Liver (tissue), 9 donors: ENCODE measurements around the gene DAO. TPM values are rescaled to one million over a fixed set of nuclear protein-coding genes. Genes with fewer than 3 reads are reported as not detected.

Source experiments
- DNase-seq: peaks from one replicate; pipeline ENCODE4 v3.0.0-alpha.2; 2017; ENCODE audit warnings: low spot score
- H3K27ac ChIP-seq, 2 donors: one replicate each; pipeline ENCODE4 v1.7.0; 2013; ENCODE audit warnings: inconsistent platforms in 2 of 2, low read length in 2 of 2, control low read depth in 1 of 2, low read depth in 1 of 2, mild to moderate bottlenecking in 1 of 2
- H3K27me3 ChIP-seq, 4 donors: one replicate each; pipeline versions ENCODE4 v1.6.1 to v1.7.0; 2013; ENCODE audit warnings: low read length in 3 of 4, inconsistent platforms in 1 of 4, mild to moderate bottlenecking in 1 of 4, moderate library complexity in 1 of 4; ENCODE audit not compliant: control insufficient read depth in 4 of 4, insufficient read depth in 4 of 4
- H3K36me3 ChIP-seq, 4 donors: one replicate each; pipeline versions ENCODE4 v1.6.1 to v1.7.0; 2013; ENCODE audit warnings: low read length in 3 of 4, mild to moderate bottlenecking in 3 of 4, low read depth in 1 of 4, moderate library complexity in 1 of 4; ENCODE audit not compliant: control insufficient read depth in 4 of 4, insufficient read depth in 3 of 4
- H3K4me1 ChIP-seq, 4 donors: one replicate each; pipeline versions ENCODE4 v1.6.1 to v1.7.0; 2013; ENCODE audit warnings: low read length in 3 of 4, mild to moderate bottlenecking in 3 of 4, moderate library complexity in 1 of 4; ENCODE audit not compliant: control insufficient read depth in 4 of 4, insufficient read depth in 4 of 4
- H3K4me3 ChIP-seq, 3 donors: one replicate each; pipeline versions ENCODE4 v1.6.1 to v1.7.0; 2013; ENCODE audit warnings: low read length in 3 of 3, control low read depth in 1 of 3, low read depth in 1 of 3, mild to moderate bottlenecking in 1 of 3
- H3K9ac ChIP-seq, 2 donors: one replicate each; pipeline ENCODE4 v1.7.0; 2013; ENCODE audit warnings: low read length in 2 of 2, mild to moderate bottlenecking in 2 of 2, moderate library complexity in 2 of 2, control low read depth in 1 of 2, low read depth in 1 of 2
- H3K9me3 ChIP-seq, 4 donors: one replicate each; pipeline versions ENCODE4 v1.6.1 to v1.7.0; 2013; ENCODE audit warnings: low read length in 3 of 4; ENCODE audit not compliant: control insufficient read depth in 4 of 4
- FOXA2 ChIP-seq: IDR thresholded peaks from 2 replicates; pipeline ENCODE4 v1.6.1; 2016; ENCODE audit warnings: antibody characterized with exemption
- GABPA ChIP-seq, 2 donors: IDR thresholded peaks in 1 of 2; conservative IDR thresholded peaks in 1 of 2; 2 replicates each; pipeline ENCODE4 v1.6.1; 2016; ENCODE audit warnings: antibody characterized with exemption in 2 of 2, mild to moderate bottlenecking in 1 of 2, moderate library complexity in 1 of 2
- HNF4A ChIP-seq, 2 donors: conservative IDR thresholded peaks; 2 replicates each; pipeline ENCODE4 v1.6.1; 2016; ENCODE audit warnings: antibody characterized with exemption in 2 of 2, mild to moderate bottlenecking in 2 of 2
- HNF4G ChIP-seq: IDR thresholded peaks from 2 replicates; pipeline ENCODE4 v1.6.1; 2016; ENCODE audit warnings: antibody characterized with exemption
- JUND ChIP-seq, 2 donors: IDR thresholded peaks; 2 replicates each; pipeline ENCODE4 v1.6.1; 2016; ENCODE audit warnings: antibody characterized with exemption in 2 of 2
- RAD21 ChIP-seq, 2 donors: IDR thresholded peaks; 2 replicates each; pipeline ENCODE4 v1.6.1; 2016; ENCODE audit warnings: antibody characterized with exemption in 2 of 2, mild to moderate bottlenecking in 2 of 2
- RXRA ChIP-seq, 2 donors: IDR thresholded peaks; 2 replicates each; pipeline ENCODE4 v1.6.1; 2017 to 2018; ENCODE audit warnings: antibody characterized with exemption in 2 of 2, mild to moderate bottlenecking in 1 of 2
- YY1 ChIP-seq: IDR thresholded peaks from 2 replicates; pipeline ENCODE4 v1.6.1; 2016; ENCODE audit warnings: antibody characterized with exemption, mild to moderate bottlenecking
- WGBS: extraction: QIAGEN DNeasy Blood & Tissue Kit; methylation state at CpG from one replicate; pipeline ENCODE4 v1.1.7; 2013; 5-methylcytosine and 5-hydroxymethylcytosine counted together
- polyA plus RNA-seq, 2 donors: library from polyadenylated mRNA; stranded (reverse) in 1 of 2; unstranded in 1 of 2; fragments of 200-250 nt in 1 of 2; fragments of >200 nt in 1 of 2; fragmentation: Nextera tagmentation in 1 of 2; extraction: Ambion mirVana in 1 of 2; gene quantifications; one replicate each; pipeline versions ENCODE4 v1.2.1 to v1.2.3, GENCODE V29; 2013 to 2015
- total RNA-seq, 2 donors: library from RNA; depleted of rRNA; stranded (reverse); fragments of >200 nt; gene quantifications; one replicate each; pipeline ENCODE4 v1.2.3, GENCODE V29; 2014
- TF ChIP-seq, protein P1 (sequence below): IDR thresholded peaks from 2 replicates; pipeline ENCODE4 v1.6.1; 2016; ENCODE audit warnings: antibody characterized with exemption
- TF ChIP-seq, protein P2 (sequence below): fragments of 150-350 bp; IDR thresholded peaks from 2 replicates; pipeline ENCODE4 v1.5.1; 2017; ENCODE audit warnings: improper control_type of control experiment, low read depth, low read length; ENCODE audit not compliant: missing input control
- donor health status: healthy.
- donor health status: healthy.
- donor health status: healthy.
- donor health status: healthy.
- donor health status: healthy.

DAO gene
- total and polyA plus RNA-seq, 4 donors: 0.84 to 51.4 (median 22.9) TPM

DNA sequence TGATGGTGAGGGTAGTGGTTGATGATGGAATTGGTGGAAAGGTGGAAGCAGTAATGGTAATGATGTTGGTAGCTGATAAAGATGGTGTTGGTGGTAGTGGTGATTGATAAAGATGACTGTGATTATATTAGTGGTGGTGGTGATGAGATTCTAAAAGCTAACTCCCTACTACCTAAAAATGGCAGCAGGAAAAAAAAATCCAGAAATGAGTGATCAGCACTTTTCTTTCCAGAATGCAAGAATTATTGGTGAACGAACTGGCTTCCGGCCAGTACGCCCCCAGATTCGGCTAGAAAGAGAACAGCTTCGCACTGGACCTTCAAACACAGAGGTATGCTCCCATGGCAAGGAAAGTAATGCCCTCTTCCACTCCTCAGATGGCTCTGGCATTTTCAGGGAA lies 19.3 kb downstream of the DAO start:
- no peak for TF ChIP-seq RAD21 (IDR thresholded peaks at IDR 0.05)
- TF ChIP-seq, protein P1, sequence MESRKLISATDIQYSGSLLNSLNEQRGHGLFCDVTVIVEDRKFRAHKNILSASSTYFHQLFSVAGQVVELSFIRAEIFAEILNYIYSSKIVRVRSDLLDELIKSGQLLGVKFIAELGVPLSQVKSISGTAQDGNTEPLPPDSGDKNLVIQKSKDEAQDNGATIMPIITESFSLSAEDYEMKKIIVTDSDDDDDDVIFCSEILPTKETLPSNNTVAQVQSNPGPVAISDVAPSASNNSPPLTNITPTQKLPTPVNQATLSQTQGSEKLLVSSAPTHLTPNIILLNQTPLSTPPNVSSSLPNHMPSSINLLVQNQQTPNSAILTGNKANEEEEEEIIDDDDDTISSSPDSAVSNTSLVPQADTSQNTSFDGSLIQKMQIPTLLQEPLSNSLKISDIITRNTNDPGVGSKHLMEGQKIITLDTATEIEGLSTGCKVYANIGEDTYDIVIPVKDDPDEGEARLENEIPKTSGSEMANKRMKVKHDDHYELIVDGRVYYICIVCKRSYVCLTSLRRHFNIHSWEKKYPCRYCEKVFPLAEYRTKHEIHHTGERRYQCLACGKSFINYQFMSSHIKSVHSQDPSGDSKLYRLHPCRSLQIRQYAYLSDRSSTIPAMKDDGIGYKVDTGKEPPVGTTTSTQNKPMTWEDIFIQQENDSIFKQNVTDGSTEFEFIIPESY: no peak
- H3K9ac ChIP-seq: no peak overlapping the region
- no peaks in the 10 kb centered on the region for H3K27me3 ChIP-seq
- peaks cover 0 to 41% (median 29%) of the 10 kb centered on the region in 4 donors for H3K36me3 ChIP-seq
- no peak overlapping the region for H3K4me3 ChIP-seq
- 96% methylated on average over 5 of the region's 5 CpGs for WGBS
- no peaks in the 10 kb centered on the region for H3K4me1 ChIP-seq
- H3K27ac ChIP-seq: no peak overlapping the region
- H3K9me3 ChIP-seq: no peaks in the 10 kb centered on the region
- no peak for DNase-seq

DNA sequence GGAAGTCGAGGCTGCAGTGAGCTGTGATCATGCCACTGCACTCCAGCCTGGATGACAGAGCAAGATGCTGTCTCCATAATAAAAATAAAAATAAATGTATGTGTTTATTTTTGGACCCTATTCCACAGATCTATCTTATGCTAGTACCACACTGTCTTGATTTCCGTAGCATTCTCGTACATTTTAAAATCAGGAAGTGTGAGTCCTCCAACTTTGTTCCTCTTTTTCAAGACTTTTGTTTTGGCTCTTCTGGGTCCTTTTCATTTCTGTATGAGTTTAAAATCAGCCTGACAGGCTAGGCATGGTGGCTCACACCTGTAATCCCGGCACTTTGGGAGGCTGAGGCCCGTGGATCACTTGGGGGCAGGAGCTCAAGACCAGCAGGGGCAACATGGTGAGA lies 25.8 kb downstream of the DAO start:
- no peaks in the 10 kb centered on the region for H3K27me3 ChIP-seq
- no peak overlapping the region for H3K9ac ChIP-seq
- 83% methylated on average over 5 of the region's 5 CpGs for WGBS
- TF ChIP-seq, protein P2, sequence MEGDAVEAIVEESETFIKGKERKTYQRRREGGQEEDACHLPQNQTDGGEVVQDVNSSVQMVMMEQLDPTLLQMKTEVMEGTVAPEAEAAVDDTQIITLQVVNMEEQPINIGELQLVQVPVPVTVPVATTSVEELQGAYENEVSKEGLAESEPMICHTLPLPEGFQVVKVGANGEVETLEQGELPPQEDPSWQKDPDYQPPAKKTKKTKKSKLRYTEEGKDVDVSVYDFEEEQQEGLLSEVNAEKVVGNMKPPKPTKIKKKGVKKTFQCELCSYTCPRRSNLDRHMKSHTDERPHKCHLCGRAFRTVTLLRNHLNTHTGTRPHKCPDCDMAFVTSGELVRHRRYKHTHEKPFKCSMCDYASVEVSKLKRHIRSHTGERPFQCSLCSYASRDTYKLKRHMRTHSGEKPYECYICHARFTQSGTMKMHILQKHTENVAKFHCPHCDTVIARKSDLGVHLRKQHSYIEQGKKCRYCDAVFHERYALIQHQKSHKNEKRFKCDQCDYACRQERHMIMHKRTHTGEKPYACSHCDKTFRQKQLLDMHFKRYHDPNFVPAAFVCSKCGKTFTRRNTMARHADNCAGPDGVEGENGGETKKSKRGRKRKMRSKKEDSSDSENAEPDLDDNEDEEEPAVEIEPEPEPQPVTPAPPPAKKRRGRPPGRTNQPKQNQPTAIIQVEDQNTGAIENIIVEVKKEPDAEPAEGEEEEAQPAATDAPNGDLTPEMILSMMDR: no peak
- no peak for TF ChIP-seq HNF4A (conservative IDR thresholded peaks at IDR 0.05)
- TF ChIP-seq RAD21 (IDR thresholded peaks at IDR 0.05): no peak
- peaks cover 0 to 14% (median 1%) of the 10 kb centered on the region in 4 donors for H3K36me3 ChIP-seq
- no peaks in the 10 kb centered on the region for H3K4me1 ChIP-seq
- H3K9me3 ChIP-seq: no peaks in the 10 kb centered on the region
- H3K27ac ChIP-seq: no peak overlapping the region
- no peak for DNase-seq
- H3K4me3 ChIP-seq: no peak overlapping the region

DNA sequence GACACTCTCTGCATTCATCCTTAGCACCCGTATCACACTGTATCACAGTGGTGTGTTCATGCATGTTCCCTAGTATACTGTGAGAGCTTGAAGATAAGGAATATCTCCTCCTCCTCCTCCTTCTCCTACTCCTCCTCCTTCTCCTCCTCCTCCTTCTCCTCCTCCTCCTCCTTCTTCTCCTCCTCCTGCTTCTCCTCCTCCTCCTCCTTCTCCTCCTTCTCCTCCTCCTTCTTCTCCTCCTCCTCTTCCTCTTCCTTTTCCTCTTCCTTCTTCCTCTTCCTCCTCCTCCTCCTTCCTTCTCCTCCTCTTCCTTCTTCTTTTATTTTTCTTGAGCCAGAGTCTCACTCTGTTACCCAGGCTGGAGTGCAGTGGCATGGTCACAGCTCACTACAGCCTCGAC lies 27.1 kb downstream of the DAO start:
- no peak overlapping the region for H3K4me3 ChIP-seq
- no peaks in the 10 kb centered on the region for H3K27me3 ChIP-seq
- no peak overlapping the region for H3K27ac ChIP-seq
- 89% methylated on average over 2 of the region's 2 CpGs for WGBS
- H3K36me3 ChIP-seq: peaks cover 0 to 3% (median 0%) of the 10 kb centered on the region in 4 donors
- TF ChIP-seq HNF4G (no peak), JUND (IDR thresholded peaks at IDR 0.05) (no peak), HNF4A (conservative IDR thresholded peaks at IDR 0.05) (no peak), RAD21 (IDR thresholded peaks at IDR 0.05) (no peak), FOXA2 (no peak), RXRA (IDR thresholded peaks at IDR 0.05) (no peak), GABPA (IDR thresholded peaks at IDR 0.05 in 1 of 2, conservative IDR thresholded peaks at IDR 0.05 in 1 of 2) (no peak), YY1 (no peak)
- TF ChIP-seq, protein P2: no peak
- H3K4me1 ChIP-seq: no peaks in the 10 kb centered on the region
- H3K9ac ChIP-seq: no peak overlapping the region
- no peak for DNase-seq
- H3K9me3 ChIP-seq: no peaks in the 10 kb centered on the region
